KOPT-K1 (cell line): ENCODE results near the gene TK2.
A peak's percentile ranks its signal among the peaks of the same experiment; 100 is the strongest.
"Not testable (repeated sequence)": the region's sequence is repeated elsewhere in the genome, so short reads cannot be mapped to it uniquely, and the experiment has no call there.

Experiments used
- H3K27ac ChIP-seq: fragments of 200-600 bp; sonication (generic); 2 replicates; pipeline ENCODE4 v1.5.1; 2016; ENCODE audit warnings: antibody characterized with exemption, mild to moderate bottlenecking, low read depth, low read length; ENCODE audit not compliant: poor library complexity, severe bottlenecking
- H3K36me3 ChIP-seq: fragments of 200-600 bp; sonication (generic); 2 replicates; pipeline ENCODE4 v1.5.1; 2017; ENCODE audit warnings: antibody characterized with exemption, mild to moderate bottlenecking, low read length, moderate library complexity; ENCODE audit not compliant: insufficient read depth
- H3K9me3 ChIP-seq: fragments of 200-600 bp; sonication (generic); 2 replicates; pipeline ENCODE4 v1.5.1; 2017; ENCODE audit warnings: antibody characterized with exemption, low read length, mild to moderate bottlenecking; ENCODE audit not compliant: insufficient read depth, poor library complexity, severe bottlenecking

Gene TK2

GRCh38 chr16:66511602-66512271 is 38.2 kb downstream of the TK2 start:
- H3K27ac ChIP-seq = no peak overlapping the region
- H3K36me3 ChIP-seq = no peaks in the 10 kb centered on the region
- H3K9me3 ChIP-seq = no peaks in the 10 kb centered on the region

GRCh38 chr16:66510711-66511601 is 39.0 kb downstream of the TK2 start:
- no peaks in the 10 kb centered on the region for H3K9me3 ChIP-seq
- no peaks in the 10 kb centered on the region for H3K36me3 ChIP-seq
- no peak overlapping the region for H3K27ac ChIP-seq

DNA sequence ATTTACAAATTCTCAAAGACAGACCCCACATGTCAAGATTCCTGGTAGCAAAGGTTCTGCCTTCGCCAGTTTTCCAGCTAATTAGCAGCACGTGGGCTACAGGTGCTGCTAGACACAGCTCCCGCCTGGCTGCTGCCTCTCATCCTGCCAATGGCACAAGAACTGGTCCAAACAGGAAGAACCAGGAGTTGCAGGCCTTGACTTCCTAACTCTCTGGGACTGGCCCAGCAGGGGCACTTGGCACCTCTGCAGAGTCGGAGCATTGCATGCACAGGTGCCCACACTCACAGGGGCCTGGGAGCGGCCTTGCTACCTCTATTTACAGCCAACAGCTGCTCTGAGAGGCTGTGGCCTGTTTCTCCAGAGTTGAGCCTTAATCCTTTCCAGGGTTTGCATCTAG is 39.6 kb downstream of the TK2 start:
- no peaks in the 10 kb centered on the region for H3K9me3 ChIP-seq
- H3K27ac ChIP-seq = no peak overlapping the region
- H3K36me3 ChIP-seq = no peaks in the 10 kb centered on the region

- no peaks in the 10 kb centered on the region for H3K9me3 ChIP-seq
- H3K36me3 ChIP-seq = no peaks in the 10 kb centered on the region
- no peak overlapping the region for H3K27ac ChIP-seq
Observed at GRCh38 chr16:66509576-66509975, 40.3 kb downstream of the TK2 start.

- Histone ChIP-seq H3K9me3 (no peaks in the 10 kb centered on the region), H3K36me3 (no peaks in the 10 kb centered on the region), H3K27ac (peak overlapping the region; percentile 9)
Observed at GRCh38 chr16:66508914-66509496, 40.9 kb downstream of the TK2 start.

- Histone ChIP-seq H3K36me3 (no peaks in the 10 kb centered on the region), H3K9me3 (no peaks in the 10 kb centered on the region), H3K27ac (peak overlapping the region; percentile 9)
Observed at GRCh38 chr16:66508248-66508913, 41.5 kb downstream of the TK2 start.

DNA sequence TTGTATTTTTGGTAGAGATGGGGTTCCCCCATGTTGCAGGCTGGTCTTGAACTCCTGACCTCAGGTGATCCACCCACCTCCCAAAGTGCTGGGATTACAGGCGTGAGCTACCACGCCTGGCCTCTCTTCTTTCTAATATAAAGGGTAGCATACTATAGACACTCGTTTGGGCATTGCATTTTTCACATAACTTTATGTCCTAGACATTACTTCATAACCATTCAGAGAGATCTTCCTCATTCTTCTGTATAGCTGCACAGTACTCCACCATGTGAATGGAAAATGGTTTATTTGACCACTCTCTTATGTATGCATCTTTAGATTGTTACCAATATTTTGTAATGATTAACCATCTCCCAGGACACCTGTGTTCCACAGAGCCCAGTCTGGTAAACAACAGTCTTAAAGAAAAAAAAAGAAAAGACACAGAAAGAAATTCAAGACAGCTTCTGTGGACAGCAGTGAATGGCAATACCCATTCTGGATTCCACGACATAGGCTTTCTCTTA is 42.1 kb downstream of the TK2 start:
- Histone ChIP-seq H3K27ac (no peak overlapping the region), H3K9me3 (no peaks in the 10 kb centered on the region), H3K36me3 (no peaks in the 10 kb centered on the region)

- Histone ChIP-seq H3K27ac (no peak overlapping the region), H3K36me3 (no peaks in the 10 kb centered on the region), H3K9me3 (no peaks in the 10 kb centered on the region)
Observed at GRCh38 chr16:66503612-66504011, 46.3 kb downstream of the TK2 start.

DNA sequence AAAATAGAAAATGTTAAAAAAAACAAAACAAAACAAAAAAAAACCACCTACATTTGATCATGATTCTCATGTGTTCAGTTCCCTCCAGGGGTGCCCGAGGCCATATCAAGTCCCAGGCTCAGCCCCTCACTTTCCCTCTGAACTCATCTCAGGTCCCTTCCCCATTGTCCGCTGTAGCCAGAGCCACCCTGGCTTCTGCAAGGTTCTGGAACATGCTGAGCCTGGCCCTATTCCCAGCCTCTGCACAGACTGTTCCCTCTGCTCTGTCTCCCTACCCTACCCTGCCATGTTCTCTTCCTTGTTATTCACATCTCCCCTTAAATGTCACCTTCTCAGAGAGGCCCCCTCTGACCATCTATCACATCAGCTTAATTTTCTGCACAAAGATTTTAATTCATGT is 46.9 kb downstream of the TK2 start:
- H3K27ac ChIP-seq = no peak overlapping the region
- no peaks in the 10 kb centered on the region for H3K9me3 ChIP-seq
- H3K36me3 ChIP-seq = no peaks in the 10 kb centered on the region

DNA sequence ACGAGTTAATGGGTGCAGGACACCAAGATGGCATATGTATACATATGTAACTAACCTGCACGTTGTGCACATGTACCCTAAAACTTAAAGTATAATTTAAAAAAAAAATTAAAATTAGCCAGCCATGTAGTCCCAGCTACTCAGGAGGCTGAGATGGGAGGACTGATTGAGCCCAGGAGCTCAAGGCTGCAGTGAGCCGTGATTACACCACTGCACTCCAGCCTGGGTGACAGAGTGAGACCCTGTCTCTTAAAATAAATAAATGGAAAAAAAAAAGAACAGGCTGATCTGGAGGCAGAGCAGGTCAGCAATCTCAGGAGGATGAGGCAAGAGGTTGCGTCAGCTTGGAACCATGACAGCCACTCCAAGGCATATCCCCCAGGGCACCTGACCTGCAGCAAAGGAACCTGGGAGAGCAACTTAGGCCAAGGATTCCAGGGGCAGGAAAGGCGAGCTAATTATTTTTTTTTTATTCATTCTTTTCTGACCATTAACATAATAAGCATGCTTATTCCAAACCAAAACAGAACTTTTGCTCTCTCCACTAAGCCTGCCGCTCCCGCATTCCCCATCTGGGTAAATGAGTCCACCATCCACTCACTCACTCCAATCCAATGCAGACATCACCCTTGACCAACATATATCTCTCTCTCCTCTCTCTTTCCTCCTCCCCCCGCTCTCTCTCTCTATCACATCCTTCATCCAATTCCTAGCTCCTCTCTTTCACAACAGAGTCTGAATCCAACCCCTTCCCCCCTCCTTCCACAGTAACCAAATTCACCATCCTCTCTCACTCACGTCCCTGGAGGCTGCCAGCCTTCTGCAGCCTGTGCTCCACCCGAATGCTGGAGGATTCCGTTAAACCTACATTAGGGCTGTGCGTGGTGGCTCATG is 47.7 kb downstream of the TK2 start:
- no peaks in the 10 kb centered on the region for H3K36me3 ChIP-seq
- no peaks in the 10 kb centered on the region for H3K9me3 ChIP-seq
- no peak overlapping the region for H3K27ac ChIP-seq

DNA sequence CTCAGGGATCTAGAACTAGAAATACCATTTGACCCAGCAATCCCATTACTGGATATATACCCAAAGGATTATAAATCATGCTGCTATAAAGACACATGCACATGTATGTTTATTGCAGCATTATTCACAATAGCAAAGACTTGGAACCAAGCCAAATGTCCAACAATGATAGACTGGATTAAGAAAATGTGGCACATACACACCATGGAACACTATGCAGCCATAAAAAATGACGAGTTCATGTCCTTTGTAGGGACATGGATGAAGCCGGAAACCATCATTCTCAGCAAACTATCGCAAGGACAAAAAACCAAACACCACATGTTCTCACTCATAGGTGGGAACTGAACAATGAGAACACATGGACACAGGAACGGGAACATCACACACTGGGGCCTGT is 48.4 kb downstream of the TK2 start:
- not testable (repeated sequence) for H3K9me3 ChIP-seq, H3K27ac ChIP-seq

GRCh38 chr16:66497921-66498320 is 52.0 kb downstream of the TK2 start:
- not testable (repeated sequence) for H3K27ac ChIP-seq, H3K36me3 ChIP-seq, H3K9me3 ChIP-seq

More for the DNA sequence above, 48.4 kb downstream of the TK2 start:
- not testable (repeated sequence) for H3K36me3 ChIP-seq

GRCh38 chr16:66496226-66496625 is 53.7 kb downstream of the TK2 start:
- H3K9me3 ChIP-seq = not testable (repeated sequence)

GRCh38 chr16:66495440-66495839 is 54.5 kb downstream of the TK2 start:
- H3K9me3 ChIP-seq = no peaks in the 10 kb centered on the region
- H3K27ac ChIP-seq = no peak overlapping the region
- H3K36me3 ChIP-seq = no peaks in the 10 kb centered on the region

More at GRCh38 chr16:66496226-66496625, 53.7 kb downstream of the TK2 start:
- not testable (repeated sequence) for H3K36me3 ChIP-seq, H3K27ac ChIP-seq
